K562 (cell line): Measurements from ENCODE around the gene NIM1K. TPM values are rescaled to one million over a fixed set of nuclear protein-coding genes. Genes with fewer than 3 reads are reported as not detected.

Source experiments
- ATAC-seq: fragments of 200-7000 bp; cut with Tn5 transposase; 3 replicates; pipeline ENCODE4 v1.9.1; 2020; ENCODE audit warnings: moderate library complexity
- BruUV-seq: library from RNA; stranded (reverse); fragments of 400-500 nt; replicated peaks from 2 replicates; lab custom pipeline; 2021; lab: Mats Ljungman, UMichigan
- CTCF ChIA-PET: fragments of 300-600 bp; formaldehyde crosslinking; extraction: SDS; loops from one replicate; lab custom pipeline; 2021; ENCODE audit warnings: low intra/inter-chr PET ratio; lab: Yijun Ruan, JAX
- POLR2A ChIA-PET: fragments of 300-600, 350-650 bp; sonication (Branson Sonifier 250); formaldehyde crosslinking; extraction: SDS; loops from one replicate; lab custom pipeline; 2021; ENCODE audit warnings: antibody characterized with exemption, inconsistent platforms; lab: Yijun Ruan, JAX
- DNase-seq, 4 experiments: peaks; one replicate each; pipeline versions ENCODE4 v3.0.0 to v3.0.0-alpha.2; 2011 to 2018; ENCODE audit warnings: low spot score in 3 of 4, mixed read lengths in 3 of 4; ENCODE audit errors: extremely low read depth in 1 of 4
- FAIRE-seq: peaks from 2 replicates; lab custom pipeline; 2011; peaks lifted over from hg19 to GRCh38; lab: Jason Lieb, UNC
- H2AFZ ChIP-seq: 2 replicates; pipeline ENCODE4 v1.6.0; 2011; ENCODE audit warnings: low read depth, low read length, control low read depth, inconsistent platforms
- H3K27ac ChIP-seq: fragments of 200-600 bp; 3 replicates; pipeline ENCODE4 v1.8.0; 2011; ENCODE audit warnings: low read depth, mild to moderate bottlenecking, control low read depth, inconsistent platforms, low read length, moderate library complexity, mixed read lengths; ENCODE audit errors: extremely low read depth
- H3K27me3 ChIP-seq, 2 experiments: fragments of 300-600 bp in 1 of 2; 2 replicates in 1 of 2; 3 replicates in 1 of 2; pipeline versions ENCODE4 v1.6.0 to v1.8.0; 2011; ENCODE audit warnings: inconsistent platforms in 2 of 2, low read length in 2 of 2, mild to moderate bottlenecking in 1 of 2, mixed read lengths in 1 of 2, moderate library complexity in 1 of 2; ENCODE audit not compliant: control insufficient read depth in 2 of 2, insufficient read depth in 2 of 2
- H3K36me3 ChIP-seq: fragments of 300-600 bp; 3 replicates; pipeline ENCODE4 v1.8.0; 2011; ENCODE audit warnings: mild to moderate bottlenecking, low read length, inconsistent platforms; ENCODE audit not compliant: control insufficient read depth, insufficient read depth
- H3K4me1 ChIP-seq, 2 experiments: fragments of 200-600 bp in 1 of 2; replicated peaks in 1 of 2; 2 replicates in 1 of 2; 3 replicates in 1 of 2; pipeline versions ENCODE4 v1.5.1 to v1.8.0; 2011; ENCODE audit warnings: inconsistent platforms in 2 of 2, low read length in 2 of 2, mild to moderate bottlenecking in 1 of 2, mixed read lengths in 1 of 2, moderate library complexity in 1 of 2; ENCODE audit not compliant: control insufficient read depth in 2 of 2, insufficient read depth in 2 of 2
- H3K4me2 ChIP-seq: 2 replicates; pipeline ENCODE4 v1.6.1; 2011; ENCODE audit warnings: low read length, control low read depth, inconsistent platforms, mixed read lengths; ENCODE audit not compliant: insufficient read depth
- H3K4me3 ChIP-seq: fragments of 200-600 bp; sonication (generic), shearing (Covaris generic); 2 replicates; pipeline ENCODE4 v1.5.1; 2016; ENCODE audit warnings: control low read depth, inconsistent platforms
- H3K79me2 ChIP-seq: fragments of 200-600 bp; 3 replicates; pipeline ENCODE4 v1.8.0; 2011; ENCODE audit warnings: low read length, inconsistent platforms; ENCODE audit not compliant: control insufficient read depth, insufficient read depth
- H3K9ac ChIP-seq, 2 experiments: 2 replicates each; pipeline versions ENCODE4 v1.6.0 to v1.6.1; 2011; ENCODE audit warnings: low read depth in 2 of 2, low read length in 2 of 2, control low read depth in 1 of 2, inconsistent platforms in 1 of 2, mild to moderate bottlenecking in 1 of 2, mixed read lengths in 1 of 2; ENCODE audit not compliant: insufficient read depth in 1 of 2
- H3K9me1 ChIP-seq: one replicate; pipeline ENCODE4 v1.6.0; 2011; ENCODE audit warnings: inconsistent platforms, mild to moderate bottlenecking, low read length, moderate library complexity; ENCODE audit not compliant: control insufficient read depth, insufficient read depth
- H3K9me3 ChIP-seq: replicated peaks from 2 replicates; pipeline ENCODE4 v1.5.1; 2011; ENCODE audit warnings: low read depth, low read length, inconsistent platforms; ENCODE audit not compliant: control insufficient read depth, insufficient read depth
- H4K20me1 ChIP-seq: replicated peaks from 2 replicates; pipeline ENCODE4 v1.6.1; 2011; ENCODE audit warnings: low read length, inconsistent platforms, mixed read lengths; ENCODE audit not compliant: control insufficient read depth, insufficient read depth
- BHLHE40 ChIP-seq: IDR thresholded peaks from 2 replicates; pipeline ENCODE4 v1.6.1; 2011; ENCODE audit warnings: low read length, improper control_type of control experiment
- DLX4 ChIP-seq: fragments of 250-450 bp; sonication (Bioruptor Pico); IDR thresholded peaks from 2 replicates; pipeline ENCODE4 v1.6.1; 2021; ENCODE audit warnings: mild to moderate bottlenecking
- FOXK1 ChIP-seq: sonication (generic); formaldehyde crosslinking; IDR thresholded peaks from 2 replicates; pipeline ENCODE4 v1.8.0; 2022; ENCODE audit warnings: missing genetic modification reagents, mild to moderate bottlenecking, borderline replicate concordance
- GTF2B ChIP-seq: IDR thresholded peaks from 2 replicates; pipeline ENCODE4 v1.6.1; 2011; ENCODE audit not compliant: insufficient read length; ENCODE audit errors: extremely low read depth
- MAX ChIP-seq: sonication (generic); formaldehyde crosslinking; IDR thresholded peaks from 2 replicates; pipeline ENCODE4 v1.9.0; 2022; ENCODE audit warnings: mild to moderate bottlenecking, missing genetic modification reagents
- MBD1 ChIP-seq: fragments of 250-450 bp; sonication (Bioruptor Pico); IDR thresholded peaks from 2 replicates; pipeline ENCODE4 v1.8.0; 2022; ENCODE audit warnings: inconsistent platforms
- PRPF4 ChIP-seq: fragments of 200-400 bp; formaldehyde crosslinking; IDR thresholded peaks from one replicate; pipeline ENCODE4 v1.6.1; 2017; ENCODE audit warnings: low read length, low read depth, mild to moderate bottlenecking; ENCODE audit not compliant: insufficient read depth, poor library complexity, severe bottlenecking
- TAF1 ChIP-seq: IDR thresholded peaks from 2 replicates; pipeline ENCODE4 v1.6.1; 2011; ENCODE audit warnings: mild to moderate bottlenecking, low read length, moderate library complexity; ENCODE audit not compliant: insufficient read depth, control insufficient read depth, severe bottlenecking; ENCODE audit errors: extremely low read depth
- TAF9B ChIP-seq: fragments of 450-650 bp; IDR thresholded peaks from 2 replicates; pipeline ENCODE4 v1.6.1; 2018; ENCODE audit warnings: mild to moderate bottlenecking; ENCODE audit not compliant: partially characterized antibody
- TBP ChIP-seq: optimal IDR thresholded peaks from 2 replicates; pipeline ENCODE3; 2011; ENCODE audit warnings: low read depth, low read length, improper control_type of control experiment
- U2AF2 ChIP-seq: fragments of 200-400 bp; formaldehyde crosslinking; optimal IDR thresholded peaks from 2 replicates; pipeline ENCODE3; 2017; ENCODE audit warnings: low read depth, mild to moderate bottlenecking, low read length
- ZHX1 ChIP-seq: fragments of 150-350 bp; conservative IDR thresholded peaks from 2 replicates; pipeline ENCODE4 v1.6.1; 2014; ENCODE audit warnings: low read length
- ZKSCAN3 ChIP-seq: fragments of 250-450 bp; sonication (Bioruptor Pico); IDR thresholded peaks from 2 replicates; pipeline ENCODE4 v1.4.0; 2020
- ZNF354B ChIP-seq: fragments of 250-450 bp; sonication (Bioruptor Pico); IDR thresholded peaks from 2 replicates; pipeline ENCODE4 v1.4.0; 2020
- ZNF512 ChIP-seq: IDR thresholded peaks from 2 replicates; pipeline ENCODE4 v1.6.1; 2016; ENCODE audit warnings: missing genetic modification characterization, missing compliant biosample characterization
- WGBS: fragments of 100-300 bp; shearing (Covaris generic); methylation state at CpG from one replicate; pipeline ENCODE4 v1.1.6; 2016; ENCODE audit warnings: low coverage, mixed read lengths; ENCODE audit not compliant: insufficient coverage; ENCODE audit errors: missing lambda C conversion rate; 5-methylcytosine and 5-hydroxymethylcytosine counted together
- in situ Hi-C: fragments of 300-500 bp; cut with MboI; formaldehyde crosslinking; loops from 4 replicates; pipeline ENCODE4 v1.15.0; 2018; ENCODE audit warnings: inconsistent platforms, mixed read lengths
- intact Hi-C: fragments of 100-400 bp; cut with micrococcal nuclease; formaldehyde crosslinking; loops from 2 replicates; pipeline ENCODE4 v1.14.2; 2022
- polyA plus RNA-seq, 8 experiments: library from polyadenylated mRNA; depleted of rRNA in 4 of 8; stranded (reverse) in 5 of 8; unstranded in 3 of 8; fragments of >200 nt; fragmentation: Nextera tagmentation in 2 of 8; fragmentation: Illumina TruSeq in 1 of 8; extraction: Ambion mirVana in 2 of 8; extraction: Trizol in 1 of 8; gene quantifications; 2 replicates each; pipeline versions ENCODE4 v1.2.1 to v1.2.3, GENCODE V29; 2011 to 2014; ENCODE audit warnings: inconsistent platforms in 1 of 8, missing spikeins in 1 of 8
- total RNA-seq, 7 experiments: library from RNA; depleted of rRNA in 6 of 7; stranded (reverse); fragments of >200 nt in 6 of 7; fragmentation: Illumina TruSeq in 2 of 7; extraction: Trizol in 2 of 7; gene quantifications; 2 replicates each; pipeline versions ENCODE4 v1.2.1 to v1.2.3, GENCODE V29; 2011 to 2021; ENCODE audit warnings: low replicate concordance in 1 of 7

The NIM1K gene
- total and polyA plus RNA-seq, 9 of the 15 experiments (the other 6 are each of a cell fraction or from before 2014, with no cell fraction given): 0.03 to 0.34 (median 0.08) TPM; not detected in 3

GRCh38 chr5:43182421-43182820, 9.6 kb upstream of the NIM1K start:
- ChIA-PET POLR2A (no interaction called here), CTCF (no interaction called here)
- no TSS peak for BruUV-seq
- Histone ChIP-seq H3K4me1 (peaks cover 0 to 4% of the 10 kb centered on the region in 2 experiments; a peak in 1 of 5 replicates), H2AFZ (no peak overlapping the region), H3K9ac (no peak overlapping the region), H3K27me3 (no peaks in the 10 kb centered on the region), H3K9me3 (no peaks in the 10 kb centered on the region), H3K27ac (no peak overlapping the region), H3K79me2 (no peaks in the 10 kb centered on the region), H3K36me3 (peaks cover 3% of the 10 kb centered on the region; the same call in 1 of the 3 replicates), H3K4me3 (no peak overlapping the region), H3K9me1 (no peaks in the 10 kb centered on the region), H3K4me2 (no peak overlapping the region), H4K20me1 (no peaks in the 10 kb centered on the region)
- FAIRE-seq: no peak
- 88% methylated on average over 10 of the region's 10 CpGs for WGBS
- in situ Hi-C loops: no loop called here
- DNase-seq: no peak
- no peak for ATAC-seq
- intact Hi-C loops: no loop called here
- TF ChIP-seq MBD1 (CRISPR knock-in tag): no peak
- no peak for TF ChIP-seq TAF9B
- no peak for TF ChIP-seq DLX4
- no peak for TF ChIP-seq ZNF354B (CRISPR knock-in tag)
- no peak for TF ChIP-seq ZNF512 (tag)
- no peak for TF ChIP-seq U2AF2
- no peak for TF ChIP-seq GTF2B
- TF ChIP-seq TAF1: no peak
- no peak for TF ChIP-seq TBP
- TF ChIP-seq FOXK1 (CRISPR knock-in tag): no peak
- TF ChIP-seq PRPF4: no peak
- no peak for TF ChIP-seq ZKSCAN3 (CRISPR knock-in tag)
- TF ChIP-seq MAX (CRISPR knock-in tag): no peak
- TF ChIP-seq ZHX1: no peak
- TF ChIP-seq BHLHE40: no peak
